Suprapubic skin (tissue), 4 donors: Measurements from ENCODE around the gene PPP2R2C. TPM values are rescaled to one million over a fixed set of nuclear protein-coding genes. Genes with fewer than 3 reads are reported as not detected.

Experiments
- DNase-seq, 2 donors: peaks; one replicate each; pipeline ENCODE4 v3.0.0-alpha.2; 2019; ENCODE audit warnings: low spot score in 2 of 2
- H3K27ac ChIP-seq: fragments of 200-600 bp; sonication (generic); one replicate; pipeline ENCODE4 v1.5.1; 2019
- H3K27me3 ChIP-seq: fragments of 200-600 bp; sonication (generic); one replicate; pipeline ENCODE4 v1.5.1; 2019
- H3K36me3 ChIP-seq: fragments of 200-600 bp; sonication (generic); one replicate; pipeline ENCODE4 v1.5.1; 2019
- H3K4me1 ChIP-seq: fragments of 200-600 bp; sonication (generic); one replicate; pipeline ENCODE4 v1.5.1; 2019
- H3K4me3 ChIP-seq: fragments of 200-600 bp; sonication (generic); one replicate; pipeline ENCODE4 v1.5.1; 2019; ENCODE audit warnings: mild to moderate bottlenecking
- H3K9me3 ChIP-seq: fragments of 200-600 bp; sonication (generic); one replicate; pipeline ENCODE4 v1.5.1; 2019
- EP300 ChIP-seq: sonication (generic); formaldehyde crosslinking; IDR thresholded peaks from one replicate; pipeline ENCODE4 v1.6.1; 2017; ENCODE audit warnings: antibody characterized with exemption
- POLR2A ChIP-seq, 2 donors: fragments of 450-650 bp; IDR thresholded peaks; one replicate each; pipeline ENCODE4 v1.6.1; 2017; ENCODE audit warnings: antibody characterized with exemption in 2 of 2, mild to moderate bottlenecking in 2 of 2, moderate library complexity in 2 of 2
- POLR2AphosphoS5 ChIP-seq, 3 donors: sonication (generic); formaldehyde crosslinking; IDR thresholded peaks; one replicate each; pipeline ENCODE4 v1.6.1; 2017; ENCODE audit warnings: antibody characterized with exemption in 3 of 3
- WGBS: methylation state at CpG from one replicate; pipeline ENCODE4 v1.1.5; 2018; 5-methylcytosine and 5-hydroxymethylcytosine counted together
- total RNA-seq, 4 donors: library from RNA; depleted of rRNA; stranded (reverse); fragments of >200 nt; gene quantifications; one replicate each; pipeline ENCODE4 v1.1.0, GENCODE V29; 2016
- TF ChIP-seq, protein P1 (sequence below), 2 donors: fragments of 200-600 bp in 1 of 2; fragments of 450-650 bp in 1 of 2; sonication (generic) in 1 of 2; IDR thresholded peaks; one replicate each; pipeline ENCODE4 v1.5.1; 2016 to 2019; ENCODE audit warnings: antibody characterized with exemption in 2 of 2, mild to moderate bottlenecking in 1 of 2, moderate library complexity in 1 of 2

PPP2R2C gene
- total RNA-seq, 4 donors from 2014 or later, result 42.5 to 81.5 (median 61.0) TPM

DNA sequence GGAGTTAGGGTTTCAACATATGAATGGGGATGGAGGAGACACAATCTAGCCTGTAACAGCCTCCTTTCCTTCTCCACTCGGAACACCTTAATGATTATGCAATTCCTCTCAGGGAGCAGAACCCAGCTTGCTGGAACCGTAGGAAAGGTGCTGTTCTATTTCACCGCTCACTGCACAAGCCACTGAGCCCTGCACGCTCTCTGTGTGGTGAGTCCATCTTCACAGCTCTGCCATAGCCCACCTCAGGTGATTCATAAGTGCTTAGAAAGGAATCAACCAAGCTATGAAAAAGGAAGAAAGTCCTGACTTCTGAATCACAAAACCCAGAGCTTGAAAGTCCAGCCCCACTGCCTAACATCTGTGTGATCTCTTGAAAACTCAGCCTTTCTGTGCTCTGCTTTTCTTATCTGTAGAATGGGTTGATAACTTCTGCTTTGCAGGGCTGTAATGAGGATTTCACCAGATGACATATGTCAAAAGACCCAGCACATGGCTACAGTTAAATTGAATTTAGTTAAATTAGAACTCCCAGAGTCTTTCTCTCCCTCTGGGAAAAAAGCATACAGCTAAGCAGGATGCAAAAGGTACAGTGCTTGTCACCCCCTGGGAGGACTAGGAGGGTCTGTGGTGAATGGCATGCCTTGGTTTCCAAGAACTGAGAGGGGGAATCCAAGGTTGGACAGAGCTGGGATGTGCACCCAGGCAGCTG, 111.2 kb downstream of the PPP2R2C start:
- no peak overlapping the region for H3K4me3 ChIP-seq
- no peak overlapping the region for H3K27ac ChIP-seq
- H3K4me1 ChIP-seq, result no peaks in the 10 kb centered on the region
- 89% methylated on average over 4 of the region's 4 CpGs for WGBS
- H3K27me3 ChIP-seq, result peaks cover 2% of the 10 kb centered on the region
- H3K9me3 ChIP-seq, result no peaks in the 10 kb centered on the region
- DNase-seq, result no peak
- H3K36me3 ChIP-seq, result no peaks in the 10 kb centered on the region
- no peak for TF ChIP-seq POLR2A (IDR thresholded peaks at IDR 0.05)
- TF ChIP-seq, protein P1, sequence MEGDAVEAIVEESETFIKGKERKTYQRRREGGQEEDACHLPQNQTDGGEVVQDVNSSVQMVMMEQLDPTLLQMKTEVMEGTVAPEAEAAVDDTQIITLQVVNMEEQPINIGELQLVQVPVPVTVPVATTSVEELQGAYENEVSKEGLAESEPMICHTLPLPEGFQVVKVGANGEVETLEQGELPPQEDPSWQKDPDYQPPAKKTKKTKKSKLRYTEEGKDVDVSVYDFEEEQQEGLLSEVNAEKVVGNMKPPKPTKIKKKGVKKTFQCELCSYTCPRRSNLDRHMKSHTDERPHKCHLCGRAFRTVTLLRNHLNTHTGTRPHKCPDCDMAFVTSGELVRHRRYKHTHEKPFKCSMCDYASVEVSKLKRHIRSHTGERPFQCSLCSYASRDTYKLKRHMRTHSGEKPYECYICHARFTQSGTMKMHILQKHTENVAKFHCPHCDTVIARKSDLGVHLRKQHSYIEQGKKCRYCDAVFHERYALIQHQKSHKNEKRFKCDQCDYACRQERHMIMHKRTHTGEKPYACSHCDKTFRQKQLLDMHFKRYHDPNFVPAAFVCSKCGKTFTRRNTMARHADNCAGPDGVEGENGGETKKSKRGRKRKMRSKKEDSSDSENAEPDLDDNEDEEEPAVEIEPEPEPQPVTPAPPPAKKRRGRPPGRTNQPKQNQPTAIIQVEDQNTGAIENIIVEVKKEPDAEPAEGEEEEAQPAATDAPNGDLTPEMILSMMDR (IDR thresholded peaks at IDR 0.05), result no peak
- no peak for TF ChIP-seq EP300
- TF ChIP-seq POLR2AphosphoS5 (IDR thresholded peaks at IDR 0.05), result no peak

DNA sequence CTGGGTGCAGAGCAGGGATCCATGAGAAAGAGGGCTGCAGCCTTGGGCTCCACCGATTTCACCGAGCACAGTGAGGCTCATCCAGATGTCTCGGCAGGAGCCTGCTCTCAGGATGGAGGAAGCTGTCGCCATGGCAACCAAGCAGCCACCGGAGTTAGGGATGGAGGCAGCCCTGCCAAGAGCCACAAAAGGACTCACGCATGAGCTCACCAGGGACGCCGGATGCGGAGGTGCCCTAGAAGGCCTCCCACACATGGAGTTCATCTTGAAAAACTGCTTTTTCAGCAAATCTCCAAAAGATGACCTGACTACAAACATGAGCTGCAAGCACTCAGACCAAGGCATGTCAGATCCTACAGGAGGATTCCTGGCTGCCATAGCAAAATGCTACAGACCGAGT, 112.0 kb downstream of the PPP2R2C start:
- Histone ChIP-seq H3K27me3 (peaks cover 3% of the 10 kb centered on the region), H3K27ac (no peak overlapping the region), H3K9me3 (no peaks in the 10 kb centered on the region), H3K4me3 (no peak overlapping the region), H3K4me1 (no peaks in the 10 kb centered on the region), H3K36me3 (no peaks in the 10 kb centered on the region)
- 81% methylated on average over 2 of the region's 10 CpGs for WGBS
- DNase-seq, result no peak
- TF ChIP-seq, protein P1 (IDR thresholded peaks at IDR 0.05), result no peak
- no peak for TF ChIP-seq EP300
- no peak for TF ChIP-seq POLR2A (IDR thresholded peaks at IDR 0.05)
- TF ChIP-seq POLR2AphosphoS5 (IDR thresholded peaks at IDR 0.05), result no peak

DNA sequence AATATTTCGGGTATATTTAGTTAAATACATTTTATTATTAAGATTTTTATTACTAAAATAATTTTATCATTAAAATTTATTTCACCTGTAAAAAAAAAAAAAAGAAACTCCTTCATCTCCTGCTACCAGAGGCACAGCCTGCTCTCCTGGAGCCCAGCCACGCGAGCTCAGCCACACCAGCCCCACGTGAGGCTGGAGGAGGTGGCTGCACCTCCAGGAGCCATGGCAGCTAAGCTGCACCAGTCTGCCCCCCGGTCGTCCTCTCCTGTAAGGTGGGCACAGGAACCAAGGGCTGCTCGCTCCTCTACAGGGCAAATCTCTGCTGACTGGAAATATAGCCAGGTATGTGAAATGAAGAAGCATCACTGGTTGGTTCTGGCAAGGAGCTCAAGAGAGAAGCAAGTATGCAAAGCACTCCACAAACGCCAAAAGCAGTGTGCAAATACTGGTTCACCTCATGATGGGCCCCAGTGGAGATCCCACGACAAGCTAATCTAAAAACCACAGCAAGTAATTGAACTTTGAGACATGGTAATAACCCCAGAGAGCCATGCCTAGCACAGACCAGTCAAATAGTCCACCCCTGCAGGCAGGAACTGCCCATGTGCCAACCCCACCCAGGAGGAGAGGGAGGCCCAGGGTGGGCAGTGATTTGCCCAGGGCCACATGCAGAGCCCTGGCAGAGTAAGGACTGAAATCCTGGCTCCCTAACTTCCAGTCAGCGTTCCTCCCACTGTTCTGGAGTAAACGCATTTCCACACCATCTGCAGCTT, 112.7 kb downstream of the PPP2R2C start:
- 67% methylated on average over 11 of the region's 11 CpGs for WGBS
- Histone ChIP-seq H3K27me3 (peaks cover 3% of the 10 kb centered on the region), H3K27ac (no peak overlapping the region), H3K36me3 (no peaks in the 10 kb centered on the region), H3K4me1 (no peaks in the 10 kb centered on the region), H3K9me3 (no peaks in the 10 kb centered on the region), H3K4me3 (no peak overlapping the region)
- TF ChIP-seq POLR2A (IDR thresholded peaks at IDR 0.05) (no peak), POLR2AphosphoS5 (IDR thresholded peaks at IDR 0.05) (no peak), EP300 (no peak)
- TF ChIP-seq, protein P1 (IDR thresholded peaks at IDR 0.05), result no peak
- DNase-seq, result no peak

DNA sequence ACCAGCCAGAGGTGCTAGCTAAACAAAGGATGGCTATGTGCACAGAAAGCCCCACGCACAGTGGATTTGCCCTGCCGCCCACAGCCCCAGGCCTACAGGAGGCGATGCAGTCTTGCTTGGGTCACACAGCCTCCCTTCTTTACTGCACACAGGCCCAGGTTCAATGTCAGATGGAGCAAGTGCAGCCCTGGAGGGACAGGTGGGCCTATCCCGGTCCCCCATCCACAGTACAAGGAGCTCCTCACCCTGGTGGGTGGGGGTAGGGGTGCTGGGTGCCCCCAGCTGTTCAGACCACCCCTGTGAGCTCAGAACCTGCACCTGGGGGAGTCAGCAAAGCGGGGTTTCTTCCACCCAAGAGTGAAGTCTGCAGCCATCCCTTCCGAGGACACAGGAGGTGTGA, 114.9 kb downstream of the PPP2R2C start:
- peaks cover 3% of the 10 kb centered on the region for H3K27me3 ChIP-seq
- no peaks in the 10 kb centered on the region for H3K9me3 ChIP-seq
- no peaks in the 10 kb centered on the region for H3K4me1 ChIP-seq
- DNase-seq, result no peak
- H3K27ac ChIP-seq, result no peak overlapping the region
- no peaks in the 10 kb centered on the region for H3K36me3 ChIP-seq
- 76% methylated on average over 6 of the region's 6 CpGs for WGBS
- no peak overlapping the region for H3K4me3 ChIP-seq
- TF ChIP-seq, protein P1 (IDR thresholded peaks at IDR 0.05), result no peak
- TF ChIP-seq POLR2A (IDR thresholded peaks at IDR 0.05), result no peak
- TF ChIP-seq POLR2AphosphoS5 (IDR thresholded peaks at IDR 0.05), result no peak

DNA sequence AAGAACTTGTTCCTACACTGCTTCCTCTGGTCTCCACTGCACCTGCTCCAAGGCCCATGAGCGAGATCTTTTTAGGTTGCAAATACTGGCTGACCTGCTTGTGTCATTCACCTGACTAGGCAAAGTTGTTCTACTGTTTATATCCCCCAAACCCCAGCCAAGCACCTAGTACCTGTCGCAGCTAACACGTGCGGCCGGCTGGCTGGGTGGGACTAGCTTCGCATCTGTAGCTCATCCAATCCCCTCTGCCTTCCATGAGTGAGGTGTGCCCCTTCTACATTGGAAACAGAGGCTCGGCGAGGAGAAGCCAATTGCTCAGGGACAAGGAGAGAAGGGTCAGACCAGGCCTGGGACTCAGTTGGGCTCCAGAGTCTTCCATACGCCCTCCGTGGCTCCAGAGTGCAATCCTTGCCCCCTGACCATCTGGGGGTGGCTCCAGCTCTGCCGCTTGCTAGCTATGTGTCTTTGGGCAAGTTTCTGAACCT, 116.3 kb downstream of the PPP2R2C start:
- no peaks in the 10 kb centered on the region for H3K4me1 ChIP-seq
- H3K4me3 ChIP-seq, result no peak overlapping the region
- no peaks in the 10 kb centered on the region for H3K9me3 ChIP-seq
- 91% methylated on average over 10 of the region's 11 CpGs for WGBS
- TF ChIP-seq EP300, result no peak
- TF ChIP-seq POLR2AphosphoS5 (IDR thresholded peaks at IDR 0.05), result no peak
- no peak for TF ChIP-seq POLR2A (IDR thresholded peaks at IDR 0.05)
- TF ChIP-seq, protein P1 (IDR thresholded peaks at IDR 0.05), result no peak
- peaks cover 15% of the 10 kb centered on the region for H3K27me3 ChIP-seq
- no peak for DNase-seq
- no peak overlapping the region for H3K27ac ChIP-seq
- no peaks in the 10 kb centered on the region for H3K36me3 ChIP-seq
